GM18505 (cell line): Measurements from ENCODE around the gene CRYGN.

Experiments
- ATAC-seq: cut with Tn5 transposase; IDR thresholded peaks from one replicate; pipeline ENCODE4 v1.9.1; 2021; ENCODE audit not compliant: unreplicated experiment
- POLR2A ChIP-seq: IDR thresholded peaks from 4 replicates; pipeline ENCODE4 v1.6.1; 2011; ENCODE audit warnings: borderline replicate concordance; ENCODE audit not compliant: insufficient read depth, insufficient read length; ENCODE audit errors: extremely low read depth

The CRYGN gene, protein sequence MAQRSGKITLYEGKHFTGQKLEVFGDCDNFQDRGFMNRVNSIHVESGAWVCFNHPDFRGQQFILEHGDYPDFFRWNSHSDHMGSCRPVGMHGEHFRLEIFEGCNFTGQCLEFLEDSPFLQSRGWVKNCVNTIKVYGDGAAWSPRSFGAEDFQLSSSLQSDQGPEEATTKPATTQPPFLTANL

DNA sequence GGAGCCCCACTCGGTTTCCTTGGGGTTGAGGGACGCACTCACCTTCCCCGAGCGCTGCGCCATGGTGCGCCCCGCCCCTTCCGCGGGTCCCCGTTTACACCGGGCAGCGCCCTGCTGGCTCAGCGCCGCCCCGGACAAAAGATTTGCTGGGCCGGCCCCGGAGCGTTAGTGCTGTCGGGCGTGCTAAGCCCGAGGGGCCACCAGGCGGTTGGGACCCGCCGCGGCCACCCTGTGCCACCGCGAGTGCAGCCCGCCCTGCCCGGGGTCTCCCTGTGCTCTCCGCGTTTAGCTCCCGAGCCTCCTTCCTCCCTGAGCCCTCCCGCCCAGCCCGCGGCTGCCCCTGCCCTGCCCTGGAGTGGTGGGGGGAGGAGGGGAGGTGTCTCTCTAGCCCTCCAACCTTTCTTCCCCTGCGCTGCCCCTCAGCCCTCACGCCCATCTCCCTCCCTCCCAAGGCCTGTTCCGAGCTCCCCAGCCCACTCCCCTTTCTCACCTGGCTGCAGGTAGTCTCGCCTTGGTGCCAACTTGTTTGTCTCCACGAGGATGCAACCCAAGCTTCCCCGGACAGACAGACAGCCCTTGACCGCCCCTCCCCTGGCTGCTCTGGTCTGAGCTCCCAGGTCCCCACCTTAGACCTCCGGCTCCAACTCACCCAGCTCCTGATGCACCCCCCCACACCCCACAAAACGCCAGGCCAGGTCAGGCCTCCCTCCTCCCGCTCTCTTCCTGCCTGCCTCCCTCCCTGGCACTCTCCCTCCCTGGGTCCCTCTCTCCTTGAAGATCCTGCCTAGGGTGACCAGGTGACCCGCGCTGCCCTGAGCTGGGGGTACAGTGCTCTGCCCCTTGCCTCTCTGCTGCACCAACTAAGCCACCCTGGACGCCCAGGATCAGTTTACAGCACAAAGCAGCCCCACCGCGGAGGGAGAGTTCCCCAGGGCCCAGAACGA, at the start of gene CRYGN:
CRYGN (minus strand) TSS at position 287 of the 944 bp plus-strand sequence; CDS start at position 63, 224 bp downstream.
- no peak for TF ChIP-seq POLR2A
- no peak for ATAC-seq

GRCh38 chr7:151489498-151489897, 49.6 kb upstream of the CRYGN start:
- TF ChIP-seq POLR2A = no peak
- ATAC-seq = no peak

DNA sequence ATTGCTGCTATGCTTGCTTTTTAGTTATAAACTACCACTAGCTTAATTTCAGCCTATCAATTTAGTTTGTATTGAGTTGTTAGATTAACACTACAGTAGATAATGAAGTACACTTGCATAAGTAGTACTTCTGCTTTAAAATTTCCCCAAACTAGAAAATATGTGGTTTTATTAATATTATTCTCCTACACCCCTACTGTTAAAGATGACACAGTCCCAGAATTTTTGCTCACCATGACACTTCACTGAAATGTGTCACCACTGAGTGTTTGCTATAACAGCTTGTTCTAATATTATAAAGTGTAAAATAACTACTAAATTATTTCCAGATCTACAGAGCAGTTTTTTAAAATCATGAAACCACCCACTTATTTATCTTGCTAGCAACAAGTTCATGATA, 48.2 kb upstream of the CRYGN start:
- no peak for ATAC-seq
- TF ChIP-seq POLR2A = no peak

- ATAC-seq = no peak
- no peak for TF ChIP-seq POLR2A
Measured at GRCh38 chr7:151487228-151487627, 47.3 kb upstream of the CRYGN start.

- TF ChIP-seq POLR2A = no peak
Measured at GRCh38 chr7:151486074-151486473, 46.1 kb upstream of the CRYGN start.

GRCh38 chr7:151484971-151485707, 45.2 kb upstream of the CRYGN start:
- ATAC-seq = no peak
- TF ChIP-seq POLR2A = no peak

More at GRCh38 chr7:151486074-151486473, 46.1 kb upstream of the CRYGN start:
- ATAC-seq = no peak

DNA sequence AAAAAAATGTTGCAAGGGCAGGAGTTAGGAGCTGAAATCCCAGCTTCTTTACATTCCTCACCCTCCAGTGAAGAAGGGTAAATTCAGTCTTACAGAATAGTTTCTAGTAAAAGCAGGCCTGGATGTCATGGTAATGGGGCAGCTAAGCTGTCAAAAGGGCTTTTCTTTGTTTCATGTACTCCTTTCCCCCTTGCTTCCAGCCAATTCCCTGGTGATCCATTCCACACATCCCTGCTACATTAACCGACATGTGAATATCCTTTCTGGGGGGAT, 43.7 kb upstream of the CRYGN start:
- ATAC-seq = no peak

DNA sequence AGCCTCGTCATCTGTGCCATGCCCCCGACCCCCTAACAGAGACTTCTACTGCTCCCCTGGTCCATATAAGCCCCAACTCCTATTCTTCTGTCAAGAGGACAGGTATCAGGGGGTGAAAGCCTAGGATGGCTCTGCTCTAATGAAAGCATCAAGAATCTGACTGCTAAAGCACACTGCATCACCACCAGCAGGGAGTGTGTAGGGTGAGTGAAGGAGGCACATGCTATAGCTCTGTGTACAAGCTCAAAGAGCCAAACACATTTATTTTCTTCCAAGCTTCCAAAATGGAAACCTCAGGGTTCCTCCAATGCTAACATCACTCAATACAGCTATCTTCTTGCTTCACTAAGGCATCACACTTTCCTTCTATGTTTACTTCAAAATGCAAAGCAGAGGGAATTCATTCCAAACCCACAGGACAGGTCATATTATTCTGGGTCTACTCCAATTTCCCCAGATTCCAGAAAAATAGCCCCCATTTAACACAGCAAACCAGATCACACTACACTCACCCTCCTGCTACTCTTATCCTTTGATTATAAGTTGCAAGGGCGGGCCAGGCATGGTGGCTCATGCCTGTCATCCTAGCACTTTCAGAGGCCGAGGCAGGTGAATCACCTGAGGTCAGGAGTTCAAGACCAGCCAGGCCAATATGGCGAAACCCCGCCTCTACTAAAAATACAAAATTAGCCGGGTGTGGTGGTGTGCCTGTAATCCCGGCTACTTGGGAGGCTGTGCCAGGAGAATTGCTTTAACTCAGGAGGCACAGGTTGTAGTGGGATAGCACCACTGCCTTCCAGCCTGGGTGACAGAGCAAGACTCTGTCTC, 43.2 kb upstream of the CRYGN start:
- no peak for TF ChIP-seq POLR2A
- no peak for ATAC-seq

More for the DNA sequence above, 43.7 kb upstream of the CRYGN start:
- no peak for TF ChIP-seq POLR2A

DNA sequence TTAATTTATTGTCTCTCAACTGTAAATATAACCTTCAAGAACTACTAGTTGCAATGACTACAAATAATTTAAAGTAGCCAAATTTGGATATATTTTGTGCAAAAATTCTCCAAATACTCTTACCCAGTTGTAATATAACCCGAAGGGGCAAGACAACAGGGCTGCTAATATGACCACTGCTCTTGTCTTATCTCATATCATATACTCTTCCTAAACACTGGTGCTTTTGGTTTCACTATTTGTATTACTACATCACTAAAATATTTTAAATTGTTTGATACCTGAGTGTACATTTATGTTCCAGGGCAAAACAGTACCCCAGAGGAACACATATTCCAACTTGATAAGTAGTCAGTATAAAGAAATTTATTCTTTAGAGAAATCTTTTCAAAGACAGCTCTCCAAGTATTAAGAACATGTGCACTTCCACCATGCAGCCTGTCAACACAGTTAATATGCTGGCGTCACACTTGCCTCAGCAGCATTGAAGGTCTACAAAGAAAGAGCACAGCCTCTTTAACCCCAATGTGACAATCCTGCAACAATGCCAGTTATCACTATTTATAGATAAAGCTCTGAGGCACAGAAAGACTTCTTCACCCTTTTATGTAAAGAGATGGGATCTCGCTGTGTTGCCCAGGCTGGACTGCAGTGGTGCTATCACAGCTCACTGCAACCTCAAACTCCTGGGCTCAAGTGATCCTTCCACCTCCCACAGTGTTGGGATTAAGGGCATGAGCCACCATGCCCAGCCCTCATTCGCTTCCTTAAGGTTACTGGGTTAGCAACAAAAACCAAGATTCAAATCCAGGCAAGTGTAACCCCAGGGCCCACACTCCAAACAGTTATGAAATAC, 41.9 kb upstream of the CRYGN start:
- TF ChIP-seq POLR2A = no peak
- ATAC-seq = no peak

- no peak for TF ChIP-seq POLR2A
- ATAC-seq = no peak
Measured at GRCh38 chr7:151477867-151478266, 37.9 kb upstream of the CRYGN start.

GRCh38 chr7:151472644-151473380, 32.9 kb upstream of the CRYGN start:
- peak; percentile 27 for ATAC-seq

More at GRCh38 chr7:151472644-151473380, 32.9 kb upstream of the CRYGN start:
- TF ChIP-seq POLR2A = no peak
